H9 (cell line): ENCODE data around the gene KDM4F. TPM values are rescaled to one million over a fixed set of nuclear protein-coding genes. Genes with fewer than 3 reads are reported as not detected.
A peak's percentile ranks its signal among the peaks of the same experiment; 100 is the strongest.

Experiments used
- DNase-seq: peaks from one replicate; pipeline ENCODE4 v3.0.0-alpha.2; 2017
- H2AFZ ChIP-seq: one replicate; pipeline ENCODE4 v1.6.1; 2013; ENCODE audit warnings: mild to moderate bottlenecking, low read length, control low read depth, moderate library complexity
- H2AK5ac ChIP-seq: 2 replicates; pipeline ENCODE4 v1.6.1; 2013; ENCODE audit warnings: low read length, control low read depth, mixed read lengths; ENCODE audit not compliant: insufficient read length
- H2BK120ac ChIP-seq: one replicate; pipeline ENCODE4 v1.6.1; 2013; ENCODE audit warnings: low read depth, mild to moderate bottlenecking, low read length, control low read depth, inconsistent platforms; ENCODE audit not compliant: poor library complexity, severe bottlenecking
- H2BK12ac ChIP-seq: 2 replicates; pipeline ENCODE4 v1.6.1; 2013; ENCODE audit warnings: low read length, control low read depth, mixed read lengths, low read depth; ENCODE audit not compliant: insufficient read length
- H2BK15ac ChIP-seq: 2 replicates; pipeline ENCODE4 v1.6.1; 2013; ENCODE audit warnings: low read depth, low read length, control low read depth
- H2BK20ac ChIP-seq: one replicate; pipeline ENCODE4 v1.6.1; 2013; ENCODE audit warnings: low read depth, mild to moderate bottlenecking, low read length, control low read depth, inconsistent platforms; ENCODE audit not compliant: poor library complexity, severe bottlenecking
- H2BK5ac ChIP-seq: 2 replicates; pipeline ENCODE4 v1.6.1; 2013; ENCODE audit warnings: low read length, control low read depth, mixed read lengths; ENCODE audit not compliant: insufficient read length
- H3K14ac ChIP-seq: 2 replicates; pipeline ENCODE4 v1.6.1; 2013; ENCODE audit warnings: low read length, control low read depth; ENCODE audit not compliant: insufficient read depth
- H3K18ac ChIP-seq: 2 replicates; pipeline ENCODE4 v1.6.1; 2013; ENCODE audit warnings: low read depth, mild to moderate bottlenecking, mixed read lengths, low read length, control low read depth; ENCODE audit not compliant: insufficient read length
- H3K23ac ChIP-seq: 2 replicates; pipeline ENCODE4 v1.6.1; 2013; ENCODE audit warnings: low read length, control low read depth, mixed read lengths, low read depth; ENCODE audit not compliant: insufficient read length
- H3K23me2 ChIP-seq: 2 replicates; pipeline ENCODE4 v1.6.1; 2013; ENCODE audit warnings: low read depth, mild to moderate bottlenecking, mixed read lengths, low read length, control low read depth; ENCODE audit not compliant: insufficient read length, poor library complexity, severe bottlenecking
- H3K27ac ChIP-seq: 2 replicates; pipeline ENCODE4 v1.5.1; 2013; ENCODE audit warnings: low read length, control low read depth, mixed read lengths, low read depth; ENCODE audit not compliant: insufficient read length
- H3K27me3 ChIP-seq: 2 replicates; pipeline ENCODE4 v1.6.1; 2013; ENCODE audit warnings: low read length, control low read depth, inconsistent platforms; ENCODE audit not compliant: insufficient read depth
- H3K4ac ChIP-seq: 2 replicates; pipeline ENCODE4 v1.6.1; 2013; ENCODE audit warnings: low read depth, mild to moderate bottlenecking, control low read depth, inconsistent platforms, low read length, moderate library complexity
- H3K4me1 ChIP-seq: 2 replicates; pipeline ENCODE4 v1.6.1; 2013; ENCODE audit warnings: low read length, control low read depth, inconsistent platforms; ENCODE audit not compliant: insufficient read depth
- H3K4me2 ChIP-seq: 2 replicates; pipeline ENCODE4 v1.6.1; 2013; ENCODE audit warnings: low read length, control low read depth, mixed read lengths; ENCODE audit not compliant: insufficient read length, insufficient read depth
- H3K56ac ChIP-seq: 2 replicates; pipeline ENCODE4 v1.6.1; 2013; ENCODE audit warnings: low read depth, mild to moderate bottlenecking, mixed read lengths, low read length, control low read depth; ENCODE audit not compliant: insufficient read length
- H3K79me1 ChIP-seq: 2 replicates; pipeline ENCODE4 v1.6.1; 2013; ENCODE audit warnings: low read depth, mild to moderate bottlenecking, moderate library complexity, low read length, control low read depth, inconsistent platforms; ENCODE audit not compliant: insufficient read depth, poor library complexity, severe bottlenecking
- H3K79me2 ChIP-seq: 2 replicates; pipeline ENCODE4 v1.6.1; 2013; ENCODE audit warnings: low read length, control low read depth, inconsistent platforms; ENCODE audit not compliant: insufficient read depth
- H3K9ac ChIP-seq: 2 replicates; pipeline ENCODE4 v1.6.1; 2013; ENCODE audit warnings: low read length, control low read depth, mixed read lengths; ENCODE audit not compliant: insufficient read length; ENCODE audit errors: extremely low read depth
- H3K9me3 ChIP-seq: one replicate; pipeline ENCODE4 v1.6.1; 2013; ENCODE audit warnings: low read depth, low read length, inconsistent platforms; ENCODE audit not compliant: control insufficient read depth
- H3T11ph ChIP-seq: one replicate; pipeline ENCODE4 v1.6.1; 2013; ENCODE audit warnings: mild to moderate bottlenecking, low read length, control low read depth, inconsistent platforms
- H4K20me1 ChIP-seq: one replicate; pipeline ENCODE4 v1.6.1; 2013; ENCODE audit not compliant: control insufficient read depth, insufficient read length, insufficient read depth
- H4K5ac ChIP-seq: 2 replicates; pipeline ENCODE4 v1.6.1; 2013; ENCODE audit warnings: low read depth, mild to moderate bottlenecking, mixed read lengths, low read length, control low read depth; ENCODE audit not compliant: insufficient read length
- H4K8ac ChIP-seq: replicated peaks from 2 replicates; pipeline ENCODE4 v1.6.1; 2013; ENCODE audit warnings: low read length, control low read depth, mixed read lengths, low read depth; ENCODE audit not compliant: insufficient read length
- H4K91ac ChIP-seq: 2 replicates; pipeline ENCODE4 v1.6.1; 2013; ENCODE audit warnings: low read depth, mild to moderate bottlenecking, moderate library complexity, mixed read lengths, low read length, control low read depth; ENCODE audit not compliant: insufficient read length
- H3K27ac Mint-ChIP-seq, 3 experiments: 2 replicates in 2 of 3; 3 replicates in 1 of 3; pipeline ENCODE4 v1.8.0; 2020 to 2021; ENCODE audit warnings: mixed read lengths in 3 of 3, mild to moderate bottlenecking in 1 of 3, moderate library complexity in 1 of 3
- H3K27me3 Mint-ChIP-seq: 2 replicates; pipeline ENCODE4 v1.8.0; 2021; ENCODE audit warnings: low read depth, mild to moderate bottlenecking, moderate library complexity, mixed read lengths
- H3K36me3 Mint-ChIP-seq, 3 experiments: 2 replicates in 2 of 3; 3 replicates in 1 of 3; pipeline ENCODE4 v1.8.0; 2020 to 2021; ENCODE audit warnings: low read depth in 3 of 3, mixed read lengths in 3 of 3; ENCODE audit not compliant: insufficient read depth in 1 of 3
- H3K4me1 Mint-ChIP-seq, 2 experiments: 2 replicates each; pipeline ENCODE4 v1.8.0; 2020; ENCODE audit warnings: mixed read lengths in 2 of 2
- H3K4me3 Mint-ChIP-seq, 2 experiments: 2 replicates in 1 of 2; 3 replicates in 1 of 2; pipeline ENCODE4 v1.8.0; 2020 to 2021; ENCODE audit warnings: mild to moderate bottlenecking in 2 of 2, mixed read lengths in 2 of 2, moderate library complexity in 1 of 2
- H3K9me3 Mint-ChIP-seq, 2 experiments: 2 replicates in 1 of 2; 3 replicates in 1 of 2; pipeline ENCODE4 v1.8.0; 2020; ENCODE audit warnings: mild to moderate bottlenecking in 2 of 2, mixed read lengths in 2 of 2, moderate library complexity in 1 of 2
- CTCF ChIP-seq: fragments of 200-600 bp; sonication (generic); conservative IDR thresholded peaks from 3 replicates; pipeline ENCODE4 v1.8.0; 2021; ENCODE audit warnings: antibody characterized with exemption, mild to moderate bottlenecking
- WGBS: extraction: QIAGEN DNeasy Blood & Tissue Kit; methylation state at CpG from one replicate; pipeline ENCODE4 v1.1.7; 2013; ENCODE audit warnings: missing lambda C conversion rate, low lambda C conversion rate, mixed read lengths; ENCODE audit not compliant: insufficient read length; ENCODE audit errors: extremely low coverage; 5-methylcytosine and 5-hydroxymethylcytosine counted together
- total RNA-seq: library from RNA; stranded (reverse); gene quantifications from 2 replicates; pipeline ENCODE4 v1.2.1, GENCODE V29; 2021

The KDM4F gene
- total RNA-seq, 1 experiment from 2014 or later = not detected

DNA sequence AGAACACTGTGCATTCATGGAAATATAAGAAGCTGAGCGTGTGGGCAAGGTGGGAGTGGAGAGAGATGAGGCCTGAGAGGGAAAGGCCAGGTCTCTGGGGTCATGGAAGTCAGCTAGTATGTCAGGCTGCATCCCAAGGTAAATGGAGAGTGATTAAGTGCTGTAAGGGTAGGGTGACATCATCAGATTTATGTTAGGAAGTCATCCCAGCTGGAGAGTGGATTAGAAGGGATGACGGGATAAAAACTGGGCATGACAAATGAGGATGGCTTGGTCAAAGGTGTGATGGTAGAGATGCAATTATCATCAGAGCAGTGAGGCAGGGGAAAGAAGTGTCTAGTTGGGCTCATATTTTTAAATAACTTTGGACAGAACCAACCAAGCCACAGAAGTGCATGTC lies 36.9 kb downstream of the KDM4F start:
- Histone ChIP-seq H3K4me2 (no peak overlapping the region), H3T11ph (no peak overlapping the region), H4K20me1 (no peaks in the 10 kb centered on the region), H3K79me2 (no peaks in the 10 kb centered on the region), H3K18ac (no peak overlapping the region), H4K8ac (no peak overlapping the region), H4K5ac (no peak overlapping the region), H3K56ac (no peak overlapping the region), H2BK20ac (no peak overlapping the region), H3K27me3 (peaks cover 8% of the 10 kb centered on the region; the same call in 1 of the 2 replicates), H3K79me1 (no peaks in the 10 kb centered on the region), H3K23me2 (peaks cover 8% of the 10 kb centered on the region), H3K14ac (no peak overlapping the region), H3K9ac (no peak overlapping the region), H2AFZ (no peak overlapping the region), H3K4ac (no peak overlapping the region), H2BK15ac (no peak overlapping the region), H3K23ac (no peak overlapping the region), H3K9me3 (no peaks in the 10 kb centered on the region), H2AK5ac (no peak overlapping the region), H3K27ac (no peak overlapping the region), H3K4me1 (peaks cover 3% of the 10 kb centered on the region; the same call in 1 of the 2 replicates), H4K91ac (no peak overlapping the region), H2BK5ac (no peak overlapping the region), H2BK120ac (no peak overlapping the region), H2BK12ac (no peak overlapping the region)
- no peak overlapping the region for H3K4me3 Mint-ChIP-seq
- H3K4me1 Mint-ChIP-seq = peaks cover 22 to 24% of the 10 kb centered on the region in 2 experiments
- peaks cover 53% of the 10 kb centered on the region for H3K27me3 Mint-ChIP-seq
- no peak for DNase-seq
- TF ChIP-seq CTCF = no peak
- no peaks in the 10 kb centered on the region for H3K9me3 Mint-ChIP-seq
- H3K36me3 Mint-ChIP-seq = no peaks in the 10 kb centered on the region; a peak in 1 of 7 replicates
- H3K27ac Mint-ChIP-seq = peak overlapping the region in 1 of 3 experiments; percentile 53; a peak in 2 of 7 replicates
- WGBS = no CpG with 5 or more reads among the region's 2 CpGs
